ENCODE data around the gene POLR3G.

POLR3G gene, protein sequence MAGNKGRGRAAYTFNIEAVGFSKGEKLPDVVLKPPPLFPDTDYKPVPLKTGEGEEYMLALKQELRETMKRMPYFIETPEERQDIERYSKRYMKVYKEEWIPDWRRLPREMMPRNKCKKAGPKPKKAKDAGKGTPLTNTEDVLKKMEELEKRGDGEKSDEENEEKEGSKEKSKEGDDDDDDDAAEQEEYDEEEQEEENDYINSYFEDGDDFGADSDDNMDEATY

DNA sequence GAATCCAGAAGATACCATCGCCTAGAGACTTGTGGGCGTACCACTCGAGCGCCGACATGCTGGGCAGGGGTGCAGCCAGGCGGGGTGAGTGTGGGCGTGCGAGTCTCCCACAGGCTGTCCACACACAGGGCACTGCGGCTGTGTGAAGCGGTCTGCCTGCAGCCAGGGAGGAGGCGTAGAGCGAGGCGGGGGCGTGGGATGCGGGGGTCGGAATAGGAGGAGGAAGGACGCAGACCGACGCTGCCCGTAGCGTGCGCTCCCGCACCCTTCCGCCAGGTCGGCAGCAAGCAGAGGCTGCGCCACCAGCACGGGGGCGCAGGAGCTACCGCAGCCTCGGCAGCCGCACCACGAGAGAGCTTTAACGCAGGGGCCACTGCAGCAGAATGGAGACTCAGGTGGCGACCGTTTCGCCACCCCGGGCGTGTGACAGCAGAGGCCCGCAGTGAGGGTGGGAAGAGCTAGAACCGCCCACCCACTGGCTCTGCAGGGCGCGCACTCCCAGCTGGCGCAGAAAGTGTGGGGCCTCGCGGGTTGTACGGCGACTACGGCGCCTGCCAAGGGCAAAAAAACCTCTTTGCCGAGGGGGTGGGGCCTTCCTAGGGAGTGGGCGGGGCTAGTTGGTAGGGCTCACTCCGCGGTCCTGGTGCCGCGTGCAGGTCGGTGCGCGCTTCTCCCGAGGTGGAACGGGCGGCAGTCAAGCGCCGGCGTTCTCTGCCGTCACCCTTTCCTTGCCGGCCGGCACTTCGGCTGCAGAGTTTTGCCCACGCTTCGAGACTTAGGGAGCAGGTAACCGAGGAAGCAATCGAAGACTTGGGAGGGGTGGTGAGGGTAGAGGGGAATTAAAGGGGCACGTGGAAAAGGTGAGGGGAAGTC, at the start of gene POLR3G, which contains the start of gene MBLAC2:
Gene POLR3G (plus strand): TSS at position 630 of the 873 bp plus-strand sequence. CDS start 10,704 bp downstream, outside the sequence.
Gene MBLAC2 (minus strand): TSS at position 537 of the 873 bp plus-strand sequence. CDS start 479 bp downstream, at position 58.
- DNase-seq (ENCODE audit: low read depth, low spot score): peak; percentile 44
- H3K4me3 ChIP-seq (ENCODE audit: low read depth, low read length): peak within 1 kb of the TSS; percentile 88
- POLR2A ChIA-PET: interaction anchor here (0.6 to 1.0 kb wide), 3 partner anchors 9 to 64 kb away, joined by 4 to 7 read pairs (median 4); partner anchors contain the start of gene CETN3
- TF ChIP-seq, protein P1, sequence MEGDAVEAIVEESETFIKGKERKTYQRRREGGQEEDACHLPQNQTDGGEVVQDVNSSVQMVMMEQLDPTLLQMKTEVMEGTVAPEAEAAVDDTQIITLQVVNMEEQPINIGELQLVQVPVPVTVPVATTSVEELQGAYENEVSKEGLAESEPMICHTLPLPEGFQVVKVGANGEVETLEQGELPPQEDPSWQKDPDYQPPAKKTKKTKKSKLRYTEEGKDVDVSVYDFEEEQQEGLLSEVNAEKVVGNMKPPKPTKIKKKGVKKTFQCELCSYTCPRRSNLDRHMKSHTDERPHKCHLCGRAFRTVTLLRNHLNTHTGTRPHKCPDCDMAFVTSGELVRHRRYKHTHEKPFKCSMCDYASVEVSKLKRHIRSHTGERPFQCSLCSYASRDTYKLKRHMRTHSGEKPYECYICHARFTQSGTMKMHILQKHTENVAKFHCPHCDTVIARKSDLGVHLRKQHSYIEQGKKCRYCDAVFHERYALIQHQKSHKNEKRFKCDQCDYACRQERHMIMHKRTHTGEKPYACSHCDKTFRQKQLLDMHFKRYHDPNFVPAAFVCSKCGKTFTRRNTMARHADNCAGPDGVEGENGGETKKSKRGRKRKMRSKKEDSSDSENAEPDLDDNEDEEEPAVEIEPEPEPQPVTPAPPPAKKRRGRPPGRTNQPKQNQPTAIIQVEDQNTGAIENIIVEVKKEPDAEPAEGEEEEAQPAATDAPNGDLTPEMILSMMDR (IDR thresholded peaks at IDR 0.05; ENCODE audit: insufficient read depth, low read length, missing control alignments): peak; percentile 66
- CTCF ChIA-PET: interaction anchor here (1.2 to 3.4 kb wide), 4 partner anchors 12 to 55 kb away, joined by 3 to 19 read pairs (median 4); partner anchors contain the start of gene LYSMD3

DNA sequence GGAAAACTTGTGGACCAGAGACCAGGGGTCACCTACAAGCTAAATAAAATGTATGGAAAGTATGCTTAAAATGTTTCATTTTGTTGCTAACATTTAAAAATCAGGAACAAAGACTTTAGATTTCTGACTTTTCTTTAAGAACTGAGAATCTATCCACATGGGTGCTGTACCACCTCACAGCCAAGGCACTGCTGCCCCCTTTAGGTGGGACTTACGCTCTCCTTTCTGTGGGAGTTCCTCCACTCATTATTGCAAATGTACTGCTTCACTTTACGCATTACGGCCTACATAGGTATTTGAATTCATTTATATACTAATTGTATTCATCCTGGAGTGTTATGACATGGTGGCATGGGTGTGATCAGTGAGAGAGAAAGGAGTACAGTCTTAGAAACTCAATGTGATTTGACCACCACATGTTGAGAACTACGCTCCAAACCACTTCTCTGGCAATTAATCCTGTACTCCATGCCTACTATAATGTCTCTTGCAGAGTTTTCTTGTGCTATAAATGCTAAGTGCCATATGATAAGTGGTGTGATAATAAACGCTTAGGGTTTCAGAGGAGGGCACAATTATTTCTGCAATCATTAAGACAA, 40.4 kb upstream of the POLR3G start:
- DNase-seq (ENCODE audit: low read depth, low spot score): no peak
- CTCF ChIA-PET: interaction anchor here (0.6 to 2.6 kb wide), 9 partner anchors 13 to 1706 kb away, joined by 3 to 12 read pairs (median 3); no protein-coding TSS in a partner anchor
- no peak overlapping the region for H3K4me3 ChIP-seq (ENCODE audit: low read depth, low read length)
- POLR2A ChIA-PET: no interaction called here
- TF ChIP-seq, protein P1 (IDR thresholded peaks at IDR 0.05; ENCODE audit: insufficient read depth, low read length, missing control alignments): peak; percentile 69

DNA sequence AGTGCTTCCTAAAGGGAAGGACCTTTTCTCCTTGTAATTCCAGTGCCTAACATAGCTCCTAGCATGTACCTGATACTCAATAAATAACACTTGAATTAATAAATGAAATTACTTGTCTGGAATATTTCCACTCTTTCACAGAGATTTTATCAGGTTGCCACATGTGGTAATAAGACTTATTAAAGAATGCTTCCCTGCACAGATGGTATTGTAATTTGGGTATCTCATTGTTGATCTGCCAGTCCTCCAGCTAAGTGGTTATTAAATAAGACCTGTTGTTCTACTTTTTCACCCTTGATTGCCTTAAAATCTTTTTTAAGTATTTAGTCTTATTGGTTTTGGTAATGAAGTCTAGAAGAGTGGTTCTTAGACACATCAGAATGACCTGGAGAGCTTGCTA, 37.0 kb upstream of the POLR3G start:
- H3K4me3 ChIP-seq (ENCODE audit: low read depth, low read length): no peak overlapping the region
- TF ChIP-seq, protein P1 (IDR thresholded peaks at IDR 0.05; ENCODE audit: insufficient read depth, low read length, missing control alignments): no peak
- CTCF ChIA-PET: interaction anchor here (0.9 to 8.3 kb wide), 9 partner anchors 8 to 346 kb away, joined by 3 to 112 read pairs (median 6); partner anchors contain the start of genes CETN3 and LYSMD3
- no peak for DNase-seq (ENCODE audit: low read depth, low spot score)
- POLR2A ChIA-PET: no interaction called here

DNA sequence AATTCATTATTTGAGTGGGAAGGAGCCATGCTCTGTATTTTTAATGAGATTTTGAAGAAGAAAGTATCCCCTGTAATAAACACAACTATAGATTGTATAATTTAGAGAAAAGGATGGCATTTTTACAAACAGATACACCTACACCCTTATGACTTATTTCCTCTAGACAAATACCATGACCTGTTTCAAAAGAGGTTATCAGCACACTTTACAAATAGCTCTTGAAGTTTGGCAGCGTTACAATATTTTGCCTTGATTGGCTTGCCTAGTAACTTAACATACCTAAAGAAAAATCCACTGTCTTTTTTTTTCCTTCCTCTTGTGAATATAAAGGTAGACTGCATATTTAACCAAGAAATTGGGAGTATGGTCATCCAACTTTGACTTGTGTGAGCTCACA, 36.6 kb upstream of the POLR3G start:
- POLR2A ChIA-PET: no interaction called here
- TF ChIP-seq, protein P1 (IDR thresholded peaks at IDR 0.05; ENCODE audit: insufficient read depth, low read length, missing control alignments): no peak
- DNase-seq (ENCODE audit: low read depth, low spot score): no peak
- CTCF ChIA-PET: interaction anchor here (0.9 to 8.3 kb wide), 10 partner anchors 9 to 346 kb away, joined by 3 to 112 read pairs (median 6); partner anchors contain the start of genes CETN3 and LYSMD3
- no peak overlapping the region for H3K4me3 ChIP-seq (ENCODE audit: low read depth, low read length)

DNA sequence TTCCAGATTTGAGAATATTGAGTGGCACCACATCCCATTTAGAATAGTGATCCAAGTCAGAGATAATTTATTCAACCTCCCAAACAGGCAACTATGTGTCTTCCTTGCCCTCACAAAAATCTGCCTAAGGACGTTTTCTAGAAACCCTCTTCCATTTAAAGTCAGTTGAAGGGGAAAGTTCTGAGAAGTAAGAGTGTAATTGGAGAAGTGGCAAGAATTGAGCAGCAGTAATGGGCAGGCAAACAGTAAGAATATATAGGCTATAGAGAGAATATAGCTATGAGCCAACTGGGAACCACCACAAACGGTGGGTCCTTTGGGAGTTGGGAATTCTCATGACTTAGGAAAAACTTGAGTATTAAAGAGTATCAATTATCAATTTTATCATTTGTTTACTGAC, 34.0 kb upstream of the POLR3G start:
- CTCF ChIA-PET: interaction anchor here (1.0 to 8.3 kb wide), 12 partner anchors 9 to 344 kb away, joined by 3 to 112 read pairs (median 4); partner anchors contain the start of genes CETN3 and LYSMD3
- POLR2A ChIA-PET: interaction anchor here (1.2 kb wide), 1 partner anchor 164 kb away, joined by 3 read pairs; no protein-coding TSS in a partner anchor
- DNase-seq (ENCODE audit: low read depth, low spot score): no peak

More for the DNA sequence above, 34.0 kb upstream of the POLR3G start:
- H3K4me3 ChIP-seq (ENCODE audit: low read depth, low read length): no peak overlapping the region
- TF ChIP-seq, protein P1 (IDR thresholded peaks at IDR 0.05; ENCODE audit: insufficient read depth, low read length, missing control alignments): no peak

Data from AG04449 (cell line).